ENCODE measurements around the gene FUCA2. TPM values are rescaled to one million over a fixed set of nuclear protein-coding genes. Genes with fewer than 3 reads are reported as not detected.

Gene FUCA2
- polyA plus RNA-seq, 1 of the 3 experiments (the other 2 are of a cell fraction), result 37.6 TPM

GRCh38 chr6:143536461-143536865, 24.9 kb upstream of the FUCA2 start:
- Histone ChIP-seq H3K27ac (ENCODE audit: low read depth in 2 of 2, low read length in 1 of 2) (no peak overlapping the region; a peak in 1 of 4 replicates), H3K79me2 (ENCODE audit: insufficient read depth) (peaks cover 11% of the 10 kb centered on the region; the same call in 1 of the 2 replicates), H3F3A (replicated peaks; ENCODE audit: insufficient read depth) (peaks cover 4% of the 10 kb centered on the region), H3K27me3 (ENCODE audit: insufficient read depth) (no peaks in the 10 kb centered on the region), H3K4me2 (peak overlapping the region; percentile 85), H2AFZ (ENCODE audit: low read depth) (peak overlapping the region; percentile 88), H3K9ac (peak overlapping the region; percentile 56; the same call in 1 of the 2 replicates), H4K20me1 (ENCODE audit: insufficient read depth) (no peaks in the 10 kb centered on the region), H3K9me3 (no peaks in the 10 kb centered on the region), H3K4me3 (ENCODE audit: low read depth in 2 of 2, low read length in 1 of 2) (peak overlapping the region; percentile 63 to 71), H3K9me2 (no peaks in the 10 kb centered on the region), H3K36me3 (replicated peaks in 1 of 2; ENCODE audit: control insufficient read depth in 1 of 2, insufficient read depth in 2 of 2, low read length in 1 of 2) (no peaks in the 10 kb centered on the region), H3K4me1 (ENCODE audit: control insufficient read depth in 1 of 2, insufficient read depth in 2 of 2, low read depth in 1 of 2, low read length in 1 of 2) (peaks cover 0 to 3% of the 10 kb centered on the region in 2 experiments; a peak in 1 of 4 replicates)
- DNase-seq, result no peak
- ChIA-PET POLR2A (interaction anchor here (0.9 kb wide), 1 partner anchor 25 kb away, joined by 3 read pairs; the partner anchor contains the start of gene FUCA2), CTCF (interaction anchor here (0.8 to 2.8 kb wide), 5 partner anchors 15 to 109 kb away, joined by 3 to 8 read pairs (median 4); no protein-coding TSS in a partner anchor)
- WGBS (ENCODE audit: low lambda C conversion rate), result 3% methylated on average over 15 of the region's 27 CpGs
- TF ChIP-seq, protein P1, sequence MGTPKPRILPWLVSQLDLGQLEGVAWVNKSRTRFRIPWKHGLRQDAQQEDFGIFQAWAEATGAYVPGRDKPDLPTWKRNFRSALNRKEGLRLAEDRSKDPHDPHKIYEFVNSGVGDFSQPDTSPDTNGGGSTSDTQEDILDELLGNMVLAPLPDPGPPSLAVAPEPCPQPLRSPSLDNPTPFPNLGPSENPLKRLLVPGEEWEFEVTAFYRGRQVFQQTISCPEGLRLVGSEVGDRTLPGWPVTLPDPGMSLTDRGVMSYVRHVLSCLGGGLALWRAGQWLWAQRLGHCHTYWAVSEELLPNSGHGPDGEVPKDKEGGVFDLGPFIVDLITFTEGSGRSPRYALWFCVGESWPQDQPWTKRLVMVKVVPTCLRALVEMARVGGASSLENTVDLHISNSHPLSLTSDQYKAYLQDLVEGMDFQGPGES (IDR thresholded peaks at IDR 0.05; ENCODE audit: low read depth, low read length), result no peak
- TF ChIP-seq RFX5 (IDR thresholded peaks at IDR 0.05; ENCODE audit: low read length) (no peak), TAF1 (IDR thresholded peaks at IDR 0.05; ENCODE audit: borderline replicate concordance, low read depth, low read length) (no peak), SIN3A (IDR thresholded peaks at IDR 0.05; ENCODE audit: borderline replicate concordance, low read depth, low read length) (no peak), SMC3 (IDR thresholded peaks at IDR 0.05; ENCODE audit: low read depth, low read length) (no peak), CTCF (IDR thresholded peaks at IDR 0.05) (no peak), RCOR1 (IDR thresholded peaks at IDR 0.05; ENCODE audit: low read length) (no peak), CHD2 (IDR thresholded peaks at IDR 0.05; ENCODE audit: low read length, partially characterized antibody) (no peak), NFIC (IDR thresholded peaks at IDR 0.05; ENCODE audit: borderline replicate concordance) (no peak), RAD21 (IDR thresholded peaks at IDR 0.05; ENCODE audit: low read length) (no peak), TCF12 (IDR thresholded peaks at IDR 0.05) (no peak), MEF2A (IDR thresholded peaks at IDR 0.05; ENCODE audit: borderline replicate concordance, low read depth) (no peak)

GRCh38 chr6:143535189-143535614, 23.7 kb upstream of the FUCA2 start:
- ChIA-PET POLR2A (no interaction called here), CTCF (interaction anchor here (0.7 to 1.1 kb wide), 3 partner anchors 11 to 24 kb away, joined by 3 read pairs; partner anchors contain the start of gene FUCA2)
- no peaks in the 10 kb centered on the region for H4K20me1 ChIP-seq (ENCODE audit: insufficient read depth)
- H3K9me3 ChIP-seq, result no peaks in the 10 kb centered on the region
- H3F3A ChIP-seq (replicated peaks; ENCODE audit: insufficient read depth), result peaks cover 4% of the 10 kb centered on the region
- no peak for DNase-seq
- H3K9me2 ChIP-seq, result no peaks in the 10 kb centered on the region
- H2AFZ ChIP-seq (ENCODE audit: low read depth), result no peak overlapping the region
- H3K9ac ChIP-seq, result no peak overlapping the region
- H3K4me1 ChIP-seq (ENCODE audit: control insufficient read depth in 1 of 2, insufficient read depth in 2 of 2, low read depth in 1 of 2, low read length in 1 of 2), result peaks cover 0 to 3% of the 10 kb centered on the region in 2 experiments; a peak in 1 of 4 replicates
- 86% methylated on average over 5 of the region's 5 CpGs for WGBS (ENCODE audit: low lambda C conversion rate)
- no peak overlapping the region for H3K4me2 ChIP-seq
- no peaks in the 10 kb centered on the region for H3K27me3 ChIP-seq (ENCODE audit: insufficient read depth)
- H3K36me3 ChIP-seq (replicated peaks in 1 of 2; ENCODE audit: control insufficient read depth in 1 of 2, insufficient read depth in 2 of 2, low read length in 1 of 2), result no peaks in the 10 kb centered on the region
- TF ChIP-seq JUND (IDR thresholded peaks at IDR 0.05), result no peak
- TF ChIP-seq TEAD4 (IDR thresholded peaks at IDR 0.05; ENCODE audit: borderline replicate concordance, insufficient read depth), result no peak
- TF ChIP-seq ZBTB33 (IDR thresholded peaks at IDR 0.05; ENCODE audit: borderline replicate concordance, low read depth), result no peak
- TF ChIP-seq EZH2phosphoT487 (IDR thresholded peaks at IDR 0.05; ENCODE audit: borderline replicate concordance, low read depth), result no peak
- no peak for TF ChIP-seq FOXJ3 (CRISPR knock-in tag; IDR thresholded peaks at IDR 0.05)
- no peak for TF ChIP-seq MXI1 (IDR thresholded peaks at IDR 0.05; ENCODE audit: low read depth, low read length)
- no peak for TF ChIP-seq CHD2 (IDR thresholded peaks at IDR 0.05; ENCODE audit: low read length, partially characterized antibody)
- no peak for TF ChIP-seq TCF12 (IDR thresholded peaks at IDR 0.05)
- TF ChIP-seq, protein P1 (IDR thresholded peaks at IDR 0.05; ENCODE audit: low read depth, low read length), result no peak
- TF ChIP-seq MEF2A (IDR thresholded peaks at IDR 0.05; ENCODE audit: borderline replicate concordance, low read depth), result no peak
- no peak for TF ChIP-seq SMC3 (IDR thresholded peaks at IDR 0.05; ENCODE audit: low read depth, low read length)
- TF ChIP-seq RCOR1 (IDR thresholded peaks at IDR 0.05; ENCODE audit: low read length), result no peak
- TF ChIP-seq PBX3 (IDR thresholded peaks at IDR 0.05), result no peak
- no peak for TF ChIP-seq GABPA (IDR thresholded peaks at IDR 0.05; ENCODE audit: low read depth)
- peaks cover 11% of the 10 kb centered on the region; the same call in 1 of the 2 replicates for H3K79me2 ChIP-seq (ENCODE audit: insufficient read depth)
- no peak overlapping the region for H3K4me3 ChIP-seq (ENCODE audit: low read depth in 2 of 2, low read length in 1 of 2)
- no peak overlapping the region for H3K27ac ChIP-seq (ENCODE audit: low read depth in 2 of 2, low read length in 1 of 2)

Data from SK-N-SH (cell line).